Neuron (in vitro differentiated cells): Measurements from ENCODE around the gene IER3IP1.
"Not testable (repeated sequence)": the region's sequence is repeated elsewhere in the genome, so short reads cannot be mapped to it uniquely, and the experiment has no call there.

Source experiments
- H2AFZ ChIP-seq: one replicate; pipeline ENCODE4 v1.6.1; 2013; ENCODE audit warnings: low read depth, mild to moderate bottlenecking, inconsistent platforms, low read length, moderate library complexity
- H3K27me3 ChIP-seq: one replicate; pipeline ENCODE4 v1.6.1; 2013; ENCODE audit warnings: low read length; ENCODE audit not compliant: insufficient read depth
- H3K36me3 ChIP-seq: one replicate; pipeline ENCODE4 v1.6.1; 2013; ENCODE audit warnings: low read length; ENCODE audit not compliant: insufficient read depth
- H3K4me1 ChIP-seq: one replicate; pipeline ENCODE4 v1.6.1; 2013; ENCODE audit warnings: low read length; ENCODE audit not compliant: insufficient read depth
- H3K4me3 ChIP-seq: 2 replicates; pipeline ENCODE4 v1.5.1; 2013; ENCODE audit warnings: mild to moderate bottlenecking, low read length, moderate library complexity
- H3K9me3 ChIP-seq: one replicate; pipeline ENCODE4 v1.6.1; 2013; ENCODE audit warnings: low read length

Gene IER3IP1

GRCh38 chr18:47175898-47176575 is at the start of gene IER3IP1:
Gene IER3IP1, minus strand, starts transcription at chr18:47176364. Its CDS starts 87 bp downstream, at chr18:47176277.
- peaks cover 7% of the 10 kb centered on the region for H3K4me1 ChIP-seq
- H3K4me3 ChIP-seq: peak within 1 kb of the TSS; percentile 96
- no peaks in the 10 kb centered on the region for H3K9me3 ChIP-seq
- peaks cover 9% of the 10 kb centered on the region for H3K27me3 ChIP-seq
- peaks cover 12% of the 10 kb centered on the region for H3K36me3 ChIP-seq
- H2AFZ ChIP-seq: peak within 1 kb of the TSS; percentile 98

- peaks cover 7% of the 10 kb centered on the region for H3K27me3 ChIP-seq
- no peak overlapping the region for H3K4me3 ChIP-seq
- no peak overlapping the region for H2AFZ ChIP-seq
- H3K9me3 ChIP-seq: no peaks in the 10 kb centered on the region
- no peaks in the 10 kb centered on the region for H3K4me1 ChIP-seq
- H3K36me3 ChIP-seq: no peaks in the 10 kb centered on the region
Measured at GRCh38 chr18:47215554-47216138, 39.5 kb upstream of the IER3IP1 start.

GRCh38 chr18:47209171-47209570 is 33.0 kb upstream of the IER3IP1 start:
- H3K4me1 ChIP-seq: peaks cover 9% of the 10 kb centered on the region
- H2AFZ ChIP-seq: no peak overlapping the region
- peaks cover 4% of the 10 kb centered on the region for H3K27me3 ChIP-seq
- H3K36me3 ChIP-seq: no peaks in the 10 kb centered on the region
- no peaks in the 10 kb centered on the region for H3K9me3 ChIP-seq
- H3K4me3 ChIP-seq: no peak overlapping the region

GRCh38 chr18:47206945-47207637 is 30.9 kb upstream of the IER3IP1 start:
- H2AFZ ChIP-seq: no peak overlapping the region
- peaks cover 9% of the 10 kb centered on the region for H3K4me1 ChIP-seq

GRCh38 chr18:47204908-47205522 is 28.9 kb upstream of the IER3IP1 start:
- Histone ChIP-seq H3K36me3 (no peaks in the 10 kb centered on the region), H3K4me1 (peaks cover 9% of the 10 kb centered on the region), H2AFZ (no peak overlapping the region), H3K9me3 (no peaks in the 10 kb centered on the region), H3K4me3 (no peak overlapping the region), H3K27me3 (peaks cover 8% of the 10 kb centered on the region)

More at GRCh38 chr18:47206945-47207637, 30.9 kb upstream of the IER3IP1 start:
- Histone ChIP-seq H3K36me3 (no peaks in the 10 kb centered on the region), H3K27me3 (peaks cover 11% of the 10 kb centered on the region), H3K9me3 (no peaks in the 10 kb centered on the region), H3K4me3 (no peak overlapping the region)

GRCh38 chr18:47203626-47204464 is 27.7 kb upstream of the IER3IP1 start:
- H3K36me3 ChIP-seq: no peaks in the 10 kb centered on the region
- no peaks in the 10 kb centered on the region for H3K9me3 ChIP-seq
- H3K4me3 ChIP-seq: no peak overlapping the region
- H2AFZ ChIP-seq: no peak overlapping the region
- H3K27me3 ChIP-seq: peaks cover 8% of the 10 kb centered on the region
- peaks cover 9% of the 10 kb centered on the region for H3K4me1 ChIP-seq

GRCh38 chr18:47195961-47196360 is 19.8 kb upstream of the IER3IP1 start:
- not testable (repeated sequence) for H3K4me1 ChIP-seq, H3K27me3 ChIP-seq, H2AFZ ChIP-seq, H3K4me3 ChIP-seq, H3K36me3 ChIP-seq, H3K9me3 ChIP-seq

- H3K27me3 ChIP-seq: no peaks in the 10 kb centered on the region
- H2AFZ ChIP-seq: no peak overlapping the region
- H3K4me1 ChIP-seq: no peaks in the 10 kb centered on the region
- H3K4me3 ChIP-seq: no peak overlapping the region
- no peaks in the 10 kb centered on the region for H3K36me3 ChIP-seq
- H3K9me3 ChIP-seq: no peaks in the 10 kb centered on the region
Measured at GRCh38 chr18:47191961-47192360, 15.8 kb upstream of the IER3IP1 start.

GRCh38 chr18:47187721-47188120 is 11.6 kb upstream of the IER3IP1 start:
- no peak overlapping the region for H3K4me3 ChIP-seq
- H3K4me1 ChIP-seq: no peaks in the 10 kb centered on the region
- no peak overlapping the region for H2AFZ ChIP-seq
- H3K27me3 ChIP-seq: peaks cover 2% of the 10 kb centered on the region
- H3K36me3 ChIP-seq: no peaks in the 10 kb centered on the region
- H3K9me3 ChIP-seq: peaks cover 6% of the 10 kb centered on the region

- Histone ChIP-seq H3K9me3 (peaks cover 6% of the 10 kb centered on the region), H3K4me1 (no peaks in the 10 kb centered on the region), H3K4me3 (no peak overlapping the region), H2AFZ (no peak overlapping the region), H3K27me3 (peaks cover 13% of the 10 kb centered on the region), H3K36me3 (no peaks in the 10 kb centered on the region)
Measured at GRCh38 chr18:47184419-47185050, 8.4 kb upstream of the IER3IP1 start.

- not testable (repeated sequence) for H3K36me3 ChIP-seq, H3K4me3 ChIP-seq, H3K9me3 ChIP-seq, H3K4me1 ChIP-seq, H2AFZ ChIP-seq
- peaks cover 14% of the 10 kb centered on the region for H3K27me3 ChIP-seq
Measured at GRCh38 chr18:47182156-47182555, 6.0 kb upstream of the IER3IP1 start.

GRCh38 chr18:47180765-47181164 is 4.6 kb upstream of the IER3IP1 start:
- Histone ChIP-seq H3K4me3 (no peak overlapping the region), H3K9me3 (peaks cover 6% of the 10 kb centered on the region), H3K27me3 (peaks cover 14% of the 10 kb centered on the region), H3K36me3 (no peaks in the 10 kb centered on the region), H2AFZ (no peak overlapping the region), H3K4me1 (no peaks in the 10 kb centered on the region)
